22Rv1 (cell line): ENCODE results near the gene SLC6A8.

Source experiments
- CTCF ChIP-seq: fragments of 450-650 bp; IDR thresholded peaks from 2 replicates; pipeline ENCODE4 v1.5.1; 2017; ENCODE audit warnings: mild to moderate bottlenecking
- ZFX ChIP-seq: fragments of 450-650 bp; IDR thresholded peaks from 2 replicates; pipeline ENCODE4 v1.6.1; 2017; ENCODE audit warnings: antibody characterized with exemption, borderline replicate concordance

DNA sequence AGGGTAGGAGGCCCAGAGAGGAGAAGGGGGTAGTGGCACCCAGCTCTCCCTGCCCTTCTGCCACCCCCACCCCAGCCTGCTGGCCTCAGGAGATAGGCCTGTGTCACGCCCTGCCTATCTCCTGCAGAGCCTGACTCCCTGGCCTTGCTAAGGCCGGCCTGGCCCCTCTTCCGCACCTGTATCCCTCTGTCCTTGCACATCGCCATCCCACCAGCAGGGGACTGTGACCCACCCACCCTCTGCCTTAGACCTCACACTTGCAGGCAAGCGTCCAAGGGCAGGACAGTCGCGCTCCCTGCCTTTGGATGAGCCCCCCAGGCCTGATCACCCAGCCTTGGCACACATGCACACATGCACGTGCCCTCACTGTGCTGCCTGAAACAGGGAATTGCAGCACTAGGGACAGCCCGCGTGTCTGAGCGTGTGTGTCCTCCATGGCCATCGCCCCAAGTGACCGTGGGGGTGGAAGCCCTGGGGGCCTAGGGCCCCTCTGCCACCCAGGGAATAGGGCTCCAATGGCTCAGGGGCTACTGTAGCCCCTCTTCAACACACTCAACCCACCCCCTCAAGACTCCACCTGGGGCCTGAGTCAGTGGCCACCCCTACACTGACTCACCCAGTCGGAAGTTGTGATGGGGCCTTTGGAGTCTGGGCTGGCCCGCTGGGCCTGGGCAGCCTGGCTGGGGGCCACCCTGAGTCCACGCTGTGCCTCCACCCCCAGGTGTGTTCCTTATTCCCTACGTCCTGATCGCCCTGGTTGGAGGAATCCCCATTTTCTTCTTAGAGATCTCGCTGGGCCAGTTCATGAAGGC lies 2.1 kb downstream of the SLC6A8 start:
- TF ChIP-seq CTCF (no peak), ZFX (no peak)
